Omental fat pad (tissue), 4 donors: ENCODE data around the gene GJB4. TPM values are rescaled to one million over a fixed set of nuclear protein-coding genes. Genes with fewer than 3 reads are reported as not detected.

Experiments
- ATAC-seq: fragments of 150-250 bp; one replicate; pipeline ENCODE4 v1.9.1; 2016; ENCODE audit warnings: mild to moderate bottlenecking, moderate library complexity; ENCODE audit not compliant: low FRiP score
- DNase-seq: peaks from one replicate; pipeline ENCODE4 v3.0.0-alpha.2; 2019; ENCODE audit warnings: low spot score
- CTCF ChIP-seq, 3 donors: fragments of 450-650 bp; IDR thresholded peaks; one replicate each; pipeline ENCODE4 v1.5.1; 2016 to 2017; ENCODE audit warnings: antibody characterized with exemption in 3 of 3, mild to moderate bottlenecking in 3 of 3, moderate library complexity in 2 of 3
- total RNA-seq, 4 donors: library from RNA; depleted of rRNA; stranded (reverse); fragments of >200 nt; gene quantifications; one replicate each; pipeline ENCODE4 v1.1.0, GENCODE V29; 2016

The GJB4 gene
- total RNA-seq, 4 donors from 2014 or later, result not detected

- TF ChIP-seq CTCF (IDR thresholded peaks at IDR 0.05), result no peak
- DNase-seq, result no peak
- ATAC-seq, result no peak
Observed at GRCh38 chr1:34757386-34757785, 2.2 kb upstream of the GJB4 start.

- TF ChIP-seq CTCF (IDR thresholded peaks at IDR 0.05), result no peak
- DNase-seq, result no peak
- no peak for ATAC-seq
Observed at GRCh38 chr1:34758751-34759150, 789 bp upstream of the GJB4 start.

- TF ChIP-seq CTCF (IDR thresholded peaks at IDR 0.05), result no peak
- DNase-seq (no peak), ATAC-seq (no peak)
Observed at GRCh38 chr1:34761176-34761761, 1.7 kb downstream of the GJB4 start.

GRCh38 chr1:34761776-34762307 lies 2.3 kb downstream of the GJB4 start:
- ATAC-seq (no peak), DNase-seq (no peak)
- TF ChIP-seq CTCF (IDR thresholded peaks at IDR 0.05), result no peak

- TF ChIP-seq CTCF (IDR thresholded peaks at IDR 0.05), result no peak
- ATAC-seq, result no peak
- no peak for DNase-seq
Observed at GRCh38 chr1:34762474-34763141, 3.1 kb downstream of the GJB4 start.

- ATAC-seq, result no peak
- TF ChIP-seq CTCF (IDR thresholded peaks at IDR 0.05), result no peak
- DNase-seq, result no peak
Observed at GRCh38 chr1:34763142-34763781, 3.7 kb downstream of the GJB4 start.
